ENCODE measurements around the gene MYEOV.

The MYEOV gene

GRCh38 chr11:69286374-69287371 is 7.3 kb upstream of the MYEOV start:
- H3K36me3 ChIP-seq (ENCODE audit: insufficient read depth, low read length), result no peaks in the 10 kb centered on the region
- H2AFZ ChIP-seq (ENCODE audit: low read length, unreplicated experiment), result no peak overlapping the region
- H3K4me1 ChIP-seq (ENCODE audit: control insufficient read depth, insufficient read depth, low read length, unreplicated experiment), result no peaks in the 10 kb centered on the region
- H3K27ac ChIP-seq (ENCODE audit: low read depth, low read length), result no peak overlapping the region
- no peaks in the 10 kb centered on the region for H3K27me3 ChIP-seq (ENCODE audit: insufficient read depth, low read length)
- H3K79me2 ChIP-seq (ENCODE audit: control insufficient read depth, insufficient read depth, low read length, unreplicated experiment), result no peaks in the 10 kb centered on the region
- no peak overlapping the region for H3K4me3 ChIP-seq (ENCODE audit: low read depth, low read length)

- H3K36me3 ChIP-seq (ENCODE audit: insufficient read depth, low read length), result no peaks in the 10 kb centered on the region
- H3K79me2 ChIP-seq (ENCODE audit: control insufficient read depth, insufficient read depth, low read length, unreplicated experiment), result no peaks in the 10 kb centered on the region
- H3K4me3 ChIP-seq (ENCODE audit: low read depth, low read length), result no peak overlapping the region
- no peak overlapping the region for H2AFZ ChIP-seq (ENCODE audit: low read length, unreplicated experiment)
- no peaks in the 10 kb centered on the region for H3K27me3 ChIP-seq (ENCODE audit: insufficient read depth, low read length)
- no peak overlapping the region for H3K27ac ChIP-seq (ENCODE audit: low read depth, low read length)
- peaks cover 2% of the 10 kb centered on the region for H3K4me1 ChIP-seq (ENCODE audit: control insufficient read depth, insufficient read depth, low read length, unreplicated experiment)
These were observed 5.7 kb upstream of the MYEOV start for GRCh38 chr11:69287968-69288882.

GRCh38 chr11:69288883-69289242 is 5.1 kb upstream of the MYEOV start:
- Histone ChIP-seq H3K27ac (ENCODE audit: low read depth, low read length) (no peak overlapping the region), H3K4me3 (ENCODE audit: low read depth, low read length) (no peak overlapping the region), H3K36me3 (ENCODE audit: insufficient read depth, low read length) (no peaks in the 10 kb centered on the region)

GRCh38 chr11:69290806-69291205 is 3.1 kb upstream of the MYEOV start:
- H3K4me1 ChIP-seq (ENCODE audit: control insufficient read depth, insufficient read depth, low read length, unreplicated experiment), result peaks cover 7% of the 10 kb centered on the region
- H2AFZ ChIP-seq (ENCODE audit: low read length, unreplicated experiment), result no peak overlapping the region
- no peaks in the 10 kb centered on the region for H3K36me3 ChIP-seq (ENCODE audit: insufficient read depth, low read length)
- H3K4me3 ChIP-seq (ENCODE audit: low read depth, low read length), result no peak overlapping the region
- H3K27me3 ChIP-seq (ENCODE audit: insufficient read depth, low read length), result no peaks in the 10 kb centered on the region
- H3K27ac ChIP-seq (ENCODE audit: low read depth, low read length), result no peak overlapping the region
- H3K79me2 ChIP-seq (ENCODE audit: control insufficient read depth, insufficient read depth, low read length, unreplicated experiment), result no peaks in the 10 kb centered on the region

More at GRCh38 chr11:69288883-69289242, 5.1 kb upstream of the MYEOV start:
- Histone ChIP-seq H2AFZ (ENCODE audit: low read length, unreplicated experiment) (no peak overlapping the region), H3K79me2 (ENCODE audit: control insufficient read depth, insufficient read depth, low read length, unreplicated experiment) (no peaks in the 10 kb centered on the region), H3K27me3 (ENCODE audit: insufficient read depth, low read length) (no peaks in the 10 kb centered on the region), H3K4me1 (ENCODE audit: control insufficient read depth, insufficient read depth, low read length, unreplicated experiment) (peaks cover 6% of the 10 kb centered on the region)

GRCh38 chr11:69291459-69292110 is 2.4 kb upstream of the MYEOV start:
- no peak overlapping the region for H3K4me3 ChIP-seq (ENCODE audit: low read depth, low read length)
- H3K4me1 ChIP-seq (ENCODE audit: control insufficient read depth, insufficient read depth, low read length, unreplicated experiment), result peaks cover 15% of the 10 kb centered on the region
- no peaks in the 10 kb centered on the region for H3K27me3 ChIP-seq (ENCODE audit: insufficient read depth, low read length)
- no peaks in the 10 kb centered on the region for H3K36me3 ChIP-seq (ENCODE audit: insufficient read depth, low read length)
- no peaks in the 10 kb centered on the region for H3K79me2 ChIP-seq (ENCODE audit: control insufficient read depth, insufficient read depth, low read length, unreplicated experiment)
- no peak overlapping the region for H2AFZ ChIP-seq (ENCODE audit: low read length, unreplicated experiment)
- H3K27ac ChIP-seq (ENCODE audit: low read depth, low read length), result no peak overlapping the region

- Histone ChIP-seq H3K27ac (ENCODE audit: low read depth, low read length) (no peak overlapping the region), H3K4me1 (ENCODE audit: control insufficient read depth, insufficient read depth, low read length, unreplicated experiment) (peaks cover 20% of the 10 kb centered on the region), H3K4me3 (ENCODE audit: low read depth, low read length) (no peak overlapping the region), H2AFZ (ENCODE audit: low read length, unreplicated experiment) (no peak overlapping the region), H3K36me3 (ENCODE audit: insufficient read depth, low read length) (no peaks in the 10 kb centered on the region), H3K27me3 (ENCODE audit: insufficient read depth, low read length) (no peaks in the 10 kb centered on the region), H3K79me2 (ENCODE audit: control insufficient read depth, insufficient read depth, low read length, unreplicated experiment) (no peaks in the 10 kb centered on the region)
These were observed 1.7 kb upstream of the MYEOV start for GRCh38 chr11:69292221-69292648.

- Histone ChIP-seq H3K27me3 (ENCODE audit: insufficient read depth, low read length) (no peaks in the 10 kb centered on the region), H3K4me1 (ENCODE audit: control insufficient read depth, insufficient read depth, low read length, unreplicated experiment) (peaks cover 26% of the 10 kb centered on the region), H3K4me3 (ENCODE audit: low read depth, low read length) (no peak overlapping the region), H2AFZ (ENCODE audit: low read length, unreplicated experiment) (no peak overlapping the region), H3K27ac (ENCODE audit: low read depth, low read length) (no peak overlapping the region), H3K36me3 (ENCODE audit: insufficient read depth, low read length) (no peaks in the 10 kb centered on the region), H3K79me2 (ENCODE audit: control insufficient read depth, insufficient read depth, low read length, unreplicated experiment) (no peaks in the 10 kb centered on the region)
These were observed 868 bp upstream of the MYEOV start for GRCh38 chr11:69293087-69293486.

GRCh38 chr11:69294571-69295078 is 670 bp downstream of the MYEOV start:
- Histone ChIP-seq H3K4me3 (ENCODE audit: low read depth, low read length) (no peak overlapping the region), H3K79me2 (ENCODE audit: control insufficient read depth, insufficient read depth, low read length, unreplicated experiment) (no peaks in the 10 kb centered on the region), H2AFZ (ENCODE audit: low read length, unreplicated experiment) (no peak overlapping the region), H3K27ac (ENCODE audit: low read depth, low read length) (no peak overlapping the region), H3K4me1 (ENCODE audit: control insufficient read depth, insufficient read depth, low read length, unreplicated experiment) (peaks cover 40% of the 10 kb centered on the region), H3K27me3 (ENCODE audit: insufficient read depth, low read length) (no peaks in the 10 kb centered on the region), H3K36me3 (ENCODE audit: insufficient read depth, low read length) (no peaks in the 10 kb centered on the region)

- Histone ChIP-seq H3K27ac (ENCODE audit: low read depth, low read length) (no peak overlapping the region), H3K4me3 (ENCODE audit: low read depth, low read length) (no peak overlapping the region), H3K36me3 (ENCODE audit: insufficient read depth, low read length) (no peaks in the 10 kb centered on the region), H2AFZ (ENCODE audit: low read length, unreplicated experiment) (no peak overlapping the region), H3K27me3 (ENCODE audit: insufficient read depth, low read length) (no peaks in the 10 kb centered on the region), H3K4me1 (ENCODE audit: control insufficient read depth, insufficient read depth, low read length, unreplicated experiment) (peaks cover 47% of the 10 kb centered on the region), H3K79me2 (ENCODE audit: control insufficient read depth, insufficient read depth, low read length, unreplicated experiment) (no peaks in the 10 kb centered on the region)
These were observed 1.4 kb downstream of the MYEOV start for GRCh38 chr11:69295079-69295994.

All from ACC112 (cell line).